Colonic mucosa (tissue), 4 donors: ENCODE results near the gene EML1. TPM values are rescaled to one million over a fixed set of nuclear protein-coding genes. Genes with fewer than 3 reads are reported as not detected.

ENCODE experiments used
- DNase-seq: peaks from one replicate; pipeline ENCODE4 v3.0.0-alpha.2; 2020
- H3K27ac ChIP-seq: fragments of 200-600 bp; one replicate; pipeline ENCODE4 v1.8.0; 2021
- H3K27me3 ChIP-seq: fragments of 200-600 bp; one replicate; pipeline ENCODE4 v1.8.0; 2021
- H3K36me3 ChIP-seq: fragments of 200-600 bp; one replicate; pipeline ENCODE4 v1.8.0; 2021
- H3K4me1 ChIP-seq: fragments of 200-600 bp; one replicate; pipeline ENCODE4 v1.8.0; 2021; ENCODE audit warnings: mild to moderate bottlenecking
- H3K4me3 ChIP-seq: fragments of 200-600 bp; one replicate; pipeline ENCODE4 v1.8.0; 2021
- H3K9ac ChIP-seq, 2 donors: one replicate each; pipeline ENCODE4 v1.7.0; 2013; ENCODE audit warnings: control low read depth in 2 of 2, low read depth in 2 of 2, low read length in 2 of 2
- H3K9me3 ChIP-seq: fragments of 200-600 bp; one replicate; pipeline ENCODE4 v1.8.0; 2021
- intact Hi-C: fragments of 100-400 bp; cut with DNase I; formaldehyde crosslinking; loops from one replicate; pipeline ENCODE4 v1.14.1; 2022
- total RNA-seq, 2 donors: library from RNA; stranded (reverse); fragmentation: NEBNext Ultra II Directional in 1 of 2; extraction: Animal tissue kit (Norgen Biotek cat#: 25700) in 1 of 2; gene quantifications; one replicate each; pipeline ENCODE4 v1.2.1, GENCODE V29; 2021
- TF ChIP-seq, protein P1 (sequence below): fragments of 200-600 bp; IDR thresholded peaks from one replicate; pipeline ENCODE4 v1.8.0; 2022; ENCODE audit warnings: antibody characterized with exemption, mild to moderate bottlenecking
- donor health status: healthy.
- donor health status: DM: no; HTN: no; CAD: no.
- donor health status: DM: no; HTN: no; CAD: no.

The EML1 gene
- total RNA-seq, 2 donors from 2014 or later = 3.6 to 14.2 TPM

- Histone ChIP-seq H3K36me3 (no peaks in the 10 kb centered on the region), H3K27ac (no peak overlapping the region), H3K4me1 (no peaks in the 10 kb centered on the region), H3K9ac (no peak overlapping the region), H3K9me3 (no peaks in the 10 kb centered on the region), H3K4me3 (no peak overlapping the region), H3K27me3 (peaks cover 7% of the 10 kb centered on the region)
- no peak for DNase-seq
- intact Hi-C loops = no loop called here
- TF ChIP-seq, protein P1, sequence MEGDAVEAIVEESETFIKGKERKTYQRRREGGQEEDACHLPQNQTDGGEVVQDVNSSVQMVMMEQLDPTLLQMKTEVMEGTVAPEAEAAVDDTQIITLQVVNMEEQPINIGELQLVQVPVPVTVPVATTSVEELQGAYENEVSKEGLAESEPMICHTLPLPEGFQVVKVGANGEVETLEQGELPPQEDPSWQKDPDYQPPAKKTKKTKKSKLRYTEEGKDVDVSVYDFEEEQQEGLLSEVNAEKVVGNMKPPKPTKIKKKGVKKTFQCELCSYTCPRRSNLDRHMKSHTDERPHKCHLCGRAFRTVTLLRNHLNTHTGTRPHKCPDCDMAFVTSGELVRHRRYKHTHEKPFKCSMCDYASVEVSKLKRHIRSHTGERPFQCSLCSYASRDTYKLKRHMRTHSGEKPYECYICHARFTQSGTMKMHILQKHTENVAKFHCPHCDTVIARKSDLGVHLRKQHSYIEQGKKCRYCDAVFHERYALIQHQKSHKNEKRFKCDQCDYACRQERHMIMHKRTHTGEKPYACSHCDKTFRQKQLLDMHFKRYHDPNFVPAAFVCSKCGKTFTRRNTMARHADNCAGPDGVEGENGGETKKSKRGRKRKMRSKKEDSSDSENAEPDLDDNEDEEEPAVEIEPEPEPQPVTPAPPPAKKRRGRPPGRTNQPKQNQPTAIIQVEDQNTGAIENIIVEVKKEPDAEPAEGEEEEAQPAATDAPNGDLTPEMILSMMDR = no peak
Observed at GRCh38 chr14:99990268-99991170, 197.3 kb downstream of the EML1 start.

- H3K9me3 ChIP-seq = no peaks in the 10 kb centered on the region
- no peaks in the 10 kb centered on the region for H3K4me1 ChIP-seq
- no peak for DNase-seq
- no peak overlapping the region for H3K4me3 ChIP-seq
- intact Hi-C loops = no loop called here
- no peak overlapping the region for H3K9ac ChIP-seq
- H3K27ac ChIP-seq = no peak overlapping the region
- H3K27me3 ChIP-seq = peaks cover 7% of the 10 kb centered on the region
- H3K36me3 ChIP-seq = no peaks in the 10 kb centered on the region
- TF ChIP-seq, protein P1 = no peak
Observed at GRCh38 chr14:99991331-99991730, 198.1 kb downstream of the EML1 start.

Other genes with a start within 250 kb of the EML1 start
- gene CCDC85C, start 189.2 kb upstream of the EML1 start, total RNA-seq = 10 to 100 TPM; 54.0 to 73.4 TPM
- under 1 TPM; 0.44 to 0.93 TPM for gene HHIPL1, start 148.3 kb upstream of the EML1 start, total RNA-seq
- under 1 TPM; 0.05 to 0.25 TPM for gene CYP46A1, start 109.1 kb upstream of the EML1 start, total RNA-seq